ENCODE measurements around the gene KASH5.
A peak's percentile ranks its signal among the peaks of the same experiment; 100 is the strongest.

Gene KASH5

GRCh38 chr19:49419173-49419572, 31.1 kb downstream of the KASH5 start:
- no peaks in the 10 kb centered on the region for H3K9me2 ChIP-seq (replicated peaks; ENCODE audit: insufficient read depth, low read length)
- TF ChIP-seq EZH2 (optimal IDR thresholded peaks at IDR 0.05; ENCODE audit: low read depth, low read length) (no peak), CTCF (IDR thresholded peaks at IDR 0.05; ENCODE audit: low read length) (no peak), EZH2phosphoT487 (IDR thresholded peaks at IDR 0.05; ENCODE audit: low read length) (no peak)
- no peaks in the 10 kb centered on the region for H3K79me2 ChIP-seq (ENCODE audit: low read length)
- H4K20me1 ChIP-seq (ENCODE audit: insufficient read depth, low read length): no peaks in the 10 kb centered on the region
- H3K9me3 ChIP-seq (replicated peaks; ENCODE audit: insufficient read depth, low read length): no peaks in the 10 kb centered on the region
- no peak overlapping the region for H3K27ac ChIP-seq (ENCODE audit: low read length)
- DNase-seq: no peak
- H3K4me3 ChIP-seq (ENCODE audit: low read length): no peak overlapping the region
- no peak overlapping the region for H3K4me2 ChIP-seq (ENCODE audit: low read depth, low read length)
- H3K27me3 ChIP-seq (replicated peaks; ENCODE audit: insufficient read depth, low read length): peaks cover 95% of the 10 kb centered on the region
- H3K36me3 ChIP-seq (replicated peaks; ENCODE audit: insufficient read depth, low read length): no peaks in the 10 kb centered on the region
- 0 out of 2 replicates have a peak, but pooled peaks cover 3% of the 10 kb centered on the region for H3K4me1 ChIP-seq (ENCODE audit: low read length)
- no peak overlapping the region for H3K9ac ChIP-seq (ENCODE audit: low read length)
- H3F3A ChIP-seq (ENCODE audit: insufficient read depth, low read length): no peaks in the 10 kb centered on the region
- no peak overlapping the region for H2AFZ ChIP-seq (ENCODE audit: low read length)

GRCh38 chr19:49420227-49420626, 32.2 kb downstream of the KASH5 start:
- Histone ChIP-seq H3K9me3 (replicated peaks; ENCODE audit: insufficient read depth, low read length) (no peaks in the 10 kb centered on the region), H2AFZ (ENCODE audit: low read length) (no peak overlapping the region), H3K4me2 (ENCODE audit: low read depth, low read length) (no peak overlapping the region), H4K20me1 (ENCODE audit: insufficient read depth, low read length) (no peaks in the 10 kb centered on the region), H3K79me2 (ENCODE audit: low read length) (no peaks in the 10 kb centered on the region), H3K9ac (ENCODE audit: low read length) (no peak overlapping the region), H3K4me3 (ENCODE audit: low read length) (no peak overlapping the region), H3K27me3 (replicated peaks; ENCODE audit: insufficient read depth, low read length) (peaks cover 99% of the 10 kb centered on the region), H3K9me2 (replicated peaks; ENCODE audit: insufficient read depth, low read length) (no peaks in the 10 kb centered on the region), H3K36me3 (replicated peaks; ENCODE audit: insufficient read depth, low read length) (no peaks in the 10 kb centered on the region), H3F3A (ENCODE audit: insufficient read depth, low read length) (no peaks in the 10 kb centered on the region), H3K4me1 (ENCODE audit: low read length) (0 out of 2 replicates have a peak, but pooled peaks cover 3% of the 10 kb centered on the region), H3K27ac (ENCODE audit: low read length) (no peak overlapping the region)
- no peak for DNase-seq
- TF ChIP-seq CTCF (IDR thresholded peaks at IDR 0.05; ENCODE audit: low read length): no peak
- TF ChIP-seq EZH2 (optimal IDR thresholded peaks at IDR 0.05; ENCODE audit: low read depth, low read length): no peak

- peak overlapping the region; percentile 38; the same call in 1 of the 2 replicates for H3K4me2 ChIP-seq (ENCODE audit: low read depth, low read length)
- no peak overlapping the region; the same call in 1 of the 2 replicates for H3K4me3 ChIP-seq (ENCODE audit: low read length)
- no peak overlapping the region for H2AFZ ChIP-seq (ENCODE audit: low read length)
Measured at GRCh38 chr19:49421039-49421877, 33.2 kb downstream of the KASH5 start.

More at GRCh38 chr19:49421039-49421877, 33.2 kb downstream of the KASH5 start:
- Histone ChIP-seq H4K20me1 (ENCODE audit: insufficient read depth, low read length) (no peaks in the 10 kb centered on the region), H3K9me3 (replicated peaks; ENCODE audit: insufficient read depth, low read length) (no peaks in the 10 kb centered on the region), H3K4me1 (ENCODE audit: low read length) (0 out of 2 replicates have a peak, but pooled peaks cover 3% of the 10 kb centered on the region), H3K27ac (ENCODE audit: low read length) (no peak overlapping the region), H3K36me3 (replicated peaks; ENCODE audit: insufficient read depth, low read length) (no peaks in the 10 kb centered on the region), H3K79me2 (ENCODE audit: low read length) (no peaks in the 10 kb centered on the region), H3K9ac (ENCODE audit: low read length) (no peak overlapping the region), H3F3A (ENCODE audit: insufficient read depth, low read length) (no peaks in the 10 kb centered on the region), H3K9me2 (replicated peaks; ENCODE audit: insufficient read depth, low read length) (no peaks in the 10 kb centered on the region), H3K27me3 (replicated peaks; ENCODE audit: insufficient read depth, low read length) (peaks cover 99% of the 10 kb centered on the region)
- no peak for TF ChIP-seq EZH2phosphoT487 (IDR thresholded peaks at IDR 0.05; ENCODE audit: low read length)
- TF ChIP-seq CTCF (IDR thresholded peaks at IDR 0.05; ENCODE audit: low read length): no peak
- TF ChIP-seq EZH2 (optimal IDR thresholded peaks at IDR 0.05; ENCODE audit: low read depth, low read length): no peak
- no peak for DNase-seq

Data from MM.1S (cell line).